H1 (cell line): ENCODE measurements around the gene RFX1. TPM values are rescaled to one million over a fixed set of nuclear protein-coding genes. Genes with fewer than 3 reads are reported as not detected.

ENCODE experiments used
- ATF2 ChIP-seq: IDR thresholded peaks from 2 replicates; pipeline ENCODE4 v1.6.1; 2012; ENCODE audit warnings: low read length, inconsistent platforms
- ATF3 ChIP-seq: IDR thresholded peaks from 2 replicates; pipeline ENCODE4 v1.6.1; 2011; ENCODE audit warnings: low read depth, mild to moderate bottlenecking, low read length; ENCODE audit not compliant: insufficient read depth
- BACH1 ChIP-seq: IDR thresholded peaks from 2 replicates; pipeline ENCODE4 v1.6.1; 2012; ENCODE audit warnings: low read length, improper control_type of control experiment
- BCL11A ChIP-seq, 2 experiments: IDR thresholded peaks; one replicate each; pipeline ENCODE4 v1.6.1; 2011; ENCODE audit warnings: low read depth in 2 of 2, low read length in 2 of 2, mild to moderate bottlenecking in 2 of 2
- GABPA ChIP-seq: IDR thresholded peaks from 2 replicates; pipeline ENCODE4 v1.6.1; 2011; ENCODE audit warnings: mild to moderate bottlenecking, low read length, moderate library complexity, borderline replicate concordance; ENCODE audit not compliant: insufficient read depth
- KDM4A ChIP-seq: IDR thresholded peaks from one replicate; pipeline ENCODE4 v1.7.1; 2012; ENCODE audit warnings: low read depth, mild to moderate bottlenecking, moderate library complexity, low read length, inconsistent platforms; ENCODE audit not compliant: severe bottlenecking
- KDM5A ChIP-seq: fragments of 200-600 bp; IDR thresholded peaks from 2 replicates; pipeline ENCODE4 v1.7.1; 2012; ENCODE audit warnings: mild to moderate bottlenecking, low read length, inconsistent platforms, mixed read lengths
- MAX ChIP-seq: IDR thresholded peaks from 2 replicates; pipeline ENCODE4 v1.6.1; 2012; ENCODE audit warnings: inconsistent platforms
- POLR2A ChIP-seq, 2 experiments: IDR thresholded peaks; 1 replicate in 1 of 2; 2 replicates in 1 of 2; pipeline ENCODE4 v1.6.1; 2011; ENCODE audit warnings: low read depth in 2 of 2, low read length in 2 of 2, mild to moderate bottlenecking in 2 of 2; ENCODE audit errors: control extremely low read depth in 1 of 2
- POLR2AphosphoS5 ChIP-seq: IDR thresholded peaks from 2 replicates; pipeline ENCODE4 v1.6.1; 2011; ENCODE audit warnings: low read depth, low read length
- RNF2 ChIP-seq: fragments of 200-900, 300-1000 bp; sonication (generic); IDR thresholded peaks from 2 replicates; pipeline ENCODE4 v1.7.1; 2016; ENCODE audit warnings: borderline replicate concordance, low read depth, mild to moderate bottlenecking, antibody characterized with exemption, low read length; ENCODE audit not compliant: poor library complexity, severe bottlenecking; ENCODE audit errors: missing control alignments
- SAP30 ChIP-seq: fragments of 300-600 bp; sonication (generic); IDR thresholded peaks from 2 replicates; pipeline ENCODE4 v1.7.1; 2012; ENCODE audit warnings: low read length, moderate library complexity, mild to moderate bottlenecking, inconsistent platforms; ENCODE audit not compliant: insufficient read depth, insufficient replicate concordance
- SIRT6 ChIP-seq: IDR thresholded peaks from one replicate; pipeline ENCODE4 v1.7.1; 2012; ENCODE audit warnings: low read length, inconsistent platforms
- SIX5 ChIP-seq: IDR thresholded peaks from 2 replicates; pipeline ENCODE4 v1.6.1; 2011; ENCODE audit warnings: mild to moderate bottlenecking, low read depth, low read length
- SP1 ChIP-seq: IDR thresholded peaks from 2 replicates; pipeline ENCODE4 v1.6.1; 2011; ENCODE audit warnings: low read depth, low read length
- SP4 ChIP-seq: IDR thresholded peaks from 2 replicates; pipeline ENCODE4 v1.6.1; 2012; ENCODE audit warnings: low read length, inconsistent platforms
- SUZ12 ChIP-seq: fragments of 200-600 bp; sonication (generic); IDR thresholded peaks from 2 replicates; pipeline ENCODE4 v1.6.1; 2012; ENCODE audit warnings: mild to moderate bottlenecking, inconsistent platforms, low read length, moderate library complexity, mixed read lengths
- TBP ChIP-seq: IDR thresholded peaks from 2 replicates; pipeline ENCODE4 v1.6.1; 2011; ENCODE audit warnings: low read depth, low read length, improper control_type of control experiment
- USF2 ChIP-seq: IDR thresholded peaks from 2 replicates; pipeline ENCODE4 v1.6.1; 2011; ENCODE audit warnings: low read length, improper control_type of control experiment
- polyA plus RNA-seq, 7 experiments: library from polyadenylated mRNA; depleted of rRNA in 3 of 7; stranded (reverse) in 5 of 7; unstranded in 2 of 7; fragments of >200 nt in 5 of 7; fragments of 200-250 nt in 2 of 7; gene quantifications; 1 replicate in 5 of 7; 2 replicates in 1 of 7; 4 replicates in 1 of 7; pipeline versions ENCODE4 v1.2.1 to v1.2.3, GENCODE V29; 2011 to 2013; ENCODE audit warnings: missing spikeins in 2 of 7, mixed read lengths in 2 of 7
- total RNA-seq: library from RNA; stranded (reverse); fragmentation: NEBNext Ultra II Directional; extraction: Animal tissue kit (Norgen Biotek cat#: 25700); gene quantifications from 2 replicates; pipeline ENCODE4 v1.2.1, GENCODE V29; 2021
- TF ChIP-seq, protein P1 (sequence below): IDR thresholded peaks from 2 replicates; pipeline ENCODE4 v1.6.1; 2012; ENCODE audit warnings: inconsistent platforms

RFX1 gene
- total and polyA plus RNA-seq, 2 of the 8 experiments (the other 6 are each of a cell fraction or from before 2014, with no cell fraction given) = 4.9 to 17.0 TPM

DNA sequence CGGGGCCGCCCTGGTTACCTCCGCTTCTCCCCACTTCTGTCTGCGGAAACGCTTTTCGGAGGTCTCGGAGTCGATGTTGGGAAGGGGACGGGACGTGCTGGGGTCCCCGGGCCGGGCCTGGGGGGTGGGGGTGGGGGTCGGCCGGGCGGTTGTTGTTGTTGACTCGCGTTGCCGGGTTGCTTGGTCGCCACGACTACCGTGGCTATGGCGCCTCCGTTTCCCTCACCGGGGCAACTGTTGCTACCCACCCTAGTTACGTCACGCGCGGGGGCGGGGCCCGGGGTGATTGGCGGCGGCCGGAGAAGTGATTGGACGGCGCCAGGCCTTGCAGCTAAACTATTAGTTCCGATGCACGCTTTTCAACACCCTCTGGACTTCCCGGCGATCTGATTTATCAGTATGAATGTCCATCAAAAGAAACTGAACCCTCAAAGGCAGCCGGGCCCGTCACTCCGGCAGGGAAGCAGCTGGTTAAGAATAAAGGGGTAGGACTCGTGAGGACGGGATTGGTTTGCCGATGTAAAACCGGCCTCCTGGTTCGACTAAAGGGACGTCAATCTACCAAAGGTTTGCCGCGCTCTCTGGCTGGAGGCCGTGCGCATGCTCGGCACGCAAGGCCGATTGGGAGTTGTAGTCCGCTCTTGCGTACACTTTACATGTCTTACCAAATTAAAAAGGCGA lies at the start of gene RFX1 (continued):
- TF ChIP-seq RNF2 = no peak
- no peak for TF ChIP-seq TBP
- 0 out of 2 replicates have a peak, but pooled peaks have one; percentile 5 for TF ChIP-seq ATF3
- no peak for TF ChIP-seq BCL11A (IDR thresholded peaks at IDR 0.05; ENCODE audit: low read depth in 2 of 2, low read length in 2 of 2)
- peak; percentile 66 for TF ChIP-seq SIX5
- peak; percentile 91 for TF ChIP-seq SP4
- no peak for TF ChIP-seq KDM4A
- TF ChIP-seq POLR2A (IDR thresholded peaks at IDR 0.05; ENCODE audit: control extremely low read depth in 1 of 2, low read depth in 2 of 2, low read length in 2 of 2) = peak in 1 of 2 experiments; percentile 44; a peak in 2 of 3 replicates
- TF ChIP-seq MAX = no peak
- no peak for TF ChIP-seq GABPA
- TF ChIP-seq SIRT6 = no peak
- TF ChIP-seq POLR2AphosphoS5 = peak; percentile 77; the same call in 1 of the 2 replicates
- no peak for TF ChIP-seq KDM5A
- TF ChIP-seq ATF2 = no peak
- no peak for TF ChIP-seq SAP30
- TF ChIP-seq, protein P1, sequence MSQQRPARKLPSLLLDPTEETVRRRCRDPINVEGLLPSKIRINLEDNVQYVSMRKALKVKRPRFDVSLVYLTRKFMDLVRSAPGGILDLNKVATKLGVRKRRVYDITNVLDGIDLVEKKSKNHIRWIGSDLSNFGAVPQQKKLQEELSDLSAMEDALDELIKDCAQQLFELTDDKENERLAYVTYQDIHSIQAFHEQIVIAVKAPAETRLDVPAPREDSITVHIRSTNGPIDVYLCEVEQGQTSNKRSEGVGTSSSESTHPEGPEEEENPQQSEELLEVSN = peak; percentile 67; the same call in 1 of the 2 replicates
- TF ChIP-seq USF2 = no peak
- TF ChIP-seq SP1 = peak; percentile 100
- TF ChIP-seq BACH1 = no peak
- TF ChIP-seq SUZ12 = no peak
